NCI-H187 (cell line): Measurements from ENCODE around the gene SKAP2.
A peak's percentile ranks its signal among the peaks of the same experiment; 100 is the strongest.
"Not testable (repeated sequence)": the region's sequence is repeated elsewhere in the genome, so short reads cannot be mapped to it uniquely, and the experiment has no call there.

ENCODE experiments used
- DNase-seq, 2 experiments: peaks; one replicate each; lab custom pipeline; 2025; lab: John Stamatoyannopoulos, UW

Gene SKAP2

GRCh38 chr7:26857506-26858240 is 6.7 kb downstream of the SKAP2 start:
- DNase-seq: peak; percentile 62 to 67

DNA sequence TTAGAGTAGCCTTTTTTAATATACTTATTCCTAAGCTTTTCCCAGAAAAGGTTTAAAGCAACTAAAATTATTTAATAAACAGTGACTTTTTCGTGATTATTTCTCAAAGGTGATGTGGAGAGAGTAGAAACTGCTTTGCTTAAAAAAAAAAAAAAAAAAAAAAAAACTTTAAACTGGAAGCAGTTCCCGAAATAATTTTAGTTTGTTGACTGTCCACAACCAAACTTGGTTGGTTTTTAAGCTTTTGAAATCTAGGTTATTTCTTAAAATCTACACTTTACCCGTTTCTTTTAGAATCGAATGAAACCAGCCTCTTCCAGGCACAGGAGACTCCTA is 7.3 kb downstream of the SKAP2 start:
- DNase-seq: no peak

DNA sequence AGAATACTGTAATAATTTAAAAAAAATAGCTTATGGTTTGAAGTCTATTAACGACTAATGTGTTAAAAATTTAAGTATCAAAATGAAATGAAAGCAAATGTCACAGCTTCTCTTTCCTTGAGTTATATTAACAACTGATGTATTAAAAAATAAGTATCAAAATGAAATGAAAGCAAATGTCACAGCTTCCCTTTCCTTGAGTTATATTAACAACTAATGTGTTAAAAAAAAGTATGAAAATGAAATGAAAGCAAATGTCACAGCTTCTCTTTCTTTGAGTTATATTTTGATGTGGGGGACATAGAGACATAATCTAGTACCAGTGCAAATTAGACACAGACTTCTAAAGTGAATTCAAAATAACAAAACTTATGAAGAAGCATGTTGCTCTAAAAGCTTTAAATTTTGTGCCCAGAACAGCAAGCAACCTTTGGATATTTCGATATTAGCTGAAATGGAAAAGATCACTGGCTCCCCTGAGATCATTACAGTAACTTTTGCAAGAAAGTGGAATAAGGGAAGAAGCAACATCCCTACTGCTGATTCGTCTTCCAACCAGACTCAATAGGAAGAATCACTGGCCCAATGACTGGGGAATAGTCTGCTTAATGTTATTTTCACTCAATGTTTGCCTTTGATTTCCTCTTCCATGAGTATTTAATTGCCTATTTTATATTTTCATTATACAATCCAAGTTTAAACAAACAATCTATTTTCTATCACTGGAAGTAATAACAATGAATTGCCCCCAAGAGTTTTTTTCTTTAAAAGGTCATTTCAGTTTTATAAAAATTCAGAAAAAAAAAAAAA is 8.0 kb downstream of the SKAP2 start:
- DNase-seq: no peak

DNA sequence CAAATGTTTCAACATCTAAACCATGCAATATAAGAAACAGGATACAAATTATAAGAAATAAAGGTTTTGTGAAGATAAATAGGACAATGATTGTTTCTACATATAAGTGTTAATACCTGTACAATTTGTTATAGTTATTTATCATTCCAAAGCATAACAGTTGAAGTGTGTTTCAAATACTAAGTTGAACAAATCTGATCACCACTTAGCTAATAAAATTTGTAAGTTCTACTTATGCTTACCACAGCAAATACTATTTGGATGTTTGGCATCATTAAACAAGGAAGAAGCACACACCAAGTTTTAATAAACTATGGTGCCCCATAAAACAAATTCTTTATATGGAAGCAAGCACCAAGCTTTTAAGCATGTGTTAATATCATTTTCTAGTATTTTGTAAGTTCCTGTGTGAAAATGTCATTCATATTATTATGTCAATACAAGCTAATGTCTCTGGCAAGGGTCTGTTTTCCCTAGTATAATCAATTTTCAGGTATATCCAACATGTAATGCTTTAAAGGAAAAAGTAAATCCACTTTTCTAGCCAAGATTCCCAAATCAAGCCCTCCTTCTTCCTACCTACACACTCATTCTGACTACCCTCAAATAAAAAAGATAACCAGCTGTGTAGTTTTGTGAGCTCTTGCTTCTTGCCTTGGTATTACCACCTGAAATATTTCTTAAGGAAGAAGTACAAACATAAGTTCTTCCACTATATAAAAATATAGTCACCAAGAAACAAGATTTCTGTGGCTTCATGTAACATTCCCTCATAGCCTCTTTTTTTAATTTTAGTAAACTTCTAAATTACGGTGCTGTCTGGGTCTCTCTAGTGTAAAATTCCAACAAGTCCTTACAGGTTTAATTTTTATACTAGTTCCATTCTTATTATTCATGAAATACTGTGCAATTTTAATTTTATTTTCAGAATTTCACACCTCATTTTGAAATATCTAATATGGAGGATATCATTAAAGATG is 9.2 kb downstream of the SKAP2 start:
- DNase-seq: no peak

- peak in 1 of 2 experiments; percentile 41 for DNase-seq
Observed at GRCh38 chr7:26853788-26854393, 10.5 kb downstream of the SKAP2 start.

DNA sequence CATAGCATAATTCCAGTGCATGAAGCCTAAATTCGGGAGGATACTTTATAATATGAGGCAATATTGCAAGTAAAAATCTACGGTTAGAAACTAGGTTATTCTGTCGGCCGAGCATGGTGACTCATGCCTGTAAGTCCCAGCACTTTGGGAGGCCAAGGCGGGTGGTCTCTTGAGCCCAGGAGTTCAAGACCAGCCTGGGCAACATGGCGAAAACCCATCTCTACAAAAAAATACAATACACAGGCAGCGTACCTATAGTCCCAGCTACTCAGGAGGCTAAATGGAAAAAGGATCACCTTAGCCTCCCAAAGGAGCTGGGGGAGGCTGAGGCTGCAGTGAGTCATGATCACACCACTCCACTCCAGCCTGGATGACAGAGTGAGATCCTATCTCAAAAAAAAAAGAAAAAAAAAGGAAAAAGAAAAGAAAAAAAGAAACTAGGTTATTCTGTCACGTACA is 14.2 kb downstream of the SKAP2 start:
- no peak for DNase-seq

GRCh38 chr7:26843705-26844104 is 20.7 kb downstream of the SKAP2 start:
- no peak for DNase-seq

DNA sequence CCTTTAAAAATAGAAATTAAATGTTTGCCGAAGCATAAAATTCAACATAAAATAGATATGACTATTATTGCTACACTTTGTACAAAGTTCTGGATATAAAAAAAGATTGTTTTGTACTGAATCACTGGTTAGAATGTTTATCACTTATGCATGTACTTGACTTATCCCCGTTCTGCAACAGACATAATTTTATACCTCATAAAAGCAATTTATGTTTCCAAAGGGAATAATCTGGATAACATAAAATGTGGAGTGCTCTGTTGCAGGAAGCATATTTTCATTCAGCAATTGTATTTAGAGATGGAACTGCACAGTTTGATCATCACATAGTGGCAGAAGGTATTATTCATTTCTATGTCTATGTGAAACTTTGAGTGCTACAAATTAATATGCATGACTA is 21.5 kb downstream of the SKAP2 start:
- DNase-seq: no peak

GRCh38 chr7:26841003-26841739 is 23.2 kb downstream of the SKAP2 start:
- DNase-seq: no peak

- DNase-seq: not testable (repeated sequence)
Observed at GRCh38 chr7:26836793-26837192, 27.6 kb downstream of the SKAP2 start.

DNA sequence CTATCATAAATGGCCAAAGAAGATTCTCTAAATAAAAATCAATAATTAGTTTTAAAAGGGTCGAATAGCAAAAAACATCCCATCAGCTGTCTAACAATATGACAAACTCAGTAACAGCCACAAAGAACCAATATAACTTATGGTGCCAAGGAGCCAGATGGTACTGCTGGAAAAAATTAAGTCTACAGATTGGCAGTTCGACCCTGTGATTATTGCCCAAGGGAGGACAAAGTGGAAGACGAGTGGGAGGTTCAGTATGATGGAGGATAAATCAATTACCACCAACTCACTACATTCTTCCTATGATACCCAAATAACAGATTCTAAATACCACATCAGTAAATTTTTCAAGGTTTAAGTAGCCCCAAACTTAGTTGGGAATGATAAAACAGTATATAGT is 49.0 kb downstream of the SKAP2 start:
- no peak for DNase-seq

GRCh38 chr7:26813432-26813831 is 51.0 kb downstream of the SKAP2 start:
- DNase-seq: no peak

DNA sequence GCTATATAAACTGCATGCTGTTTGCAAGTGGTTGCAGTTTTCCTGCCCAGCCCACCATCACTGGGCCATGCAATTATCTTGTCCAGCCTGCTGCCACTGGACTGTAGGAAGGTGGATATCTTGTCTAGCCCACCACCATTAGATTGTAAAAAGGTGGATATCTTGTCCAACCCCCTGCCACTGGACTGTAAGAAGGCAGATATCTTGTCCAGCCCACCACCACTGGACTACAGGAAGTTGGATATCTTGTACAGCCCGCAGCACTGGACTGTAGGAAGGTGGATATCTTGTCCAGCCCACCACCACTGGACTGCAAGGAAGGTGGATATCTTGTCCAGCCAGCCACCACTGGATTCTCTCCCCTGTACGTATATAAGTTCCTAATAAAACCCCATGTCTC is 69.8 kb downstream of the SKAP2 start:
- DNase-seq: no peak

DNA sequence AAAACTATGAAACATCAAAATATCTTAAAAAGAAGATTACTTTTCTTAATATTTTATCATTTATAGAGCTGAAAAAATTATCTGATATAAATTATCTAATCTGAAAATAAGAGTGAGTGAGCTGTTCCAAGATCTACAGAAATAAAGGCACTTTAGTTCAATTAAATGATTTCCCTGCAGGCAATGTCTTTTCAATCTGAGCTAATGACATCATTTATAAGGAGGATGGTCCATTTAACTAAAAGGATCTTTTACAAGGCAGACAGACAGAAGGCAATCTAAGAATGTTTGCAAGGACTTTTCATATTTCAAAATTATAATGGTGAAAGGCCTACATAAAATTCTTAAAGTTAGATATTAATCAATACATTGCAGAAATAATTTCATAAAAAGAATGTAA is 71.8 kb downstream of the SKAP2 start:
- DNase-seq: no peak

DNA sequence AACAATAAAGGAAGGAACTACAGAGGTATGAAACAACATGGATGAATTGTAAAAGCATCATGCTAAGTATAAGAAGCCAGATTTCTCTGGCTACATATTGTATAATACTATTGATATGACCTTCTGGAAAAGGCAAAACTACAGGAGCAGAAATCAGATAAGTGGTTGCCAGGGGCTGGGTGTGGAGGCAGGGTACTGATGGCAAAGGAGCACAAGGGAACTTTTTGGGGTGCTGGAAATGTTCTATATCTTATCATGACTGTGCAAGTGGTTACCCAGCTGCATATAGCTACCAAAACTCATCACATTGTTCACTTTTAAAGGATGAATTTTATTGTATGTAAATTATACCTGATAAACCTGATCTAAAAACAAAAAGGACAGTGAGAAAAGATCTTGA is 72.4 kb downstream of the SKAP2 start:
- no peak for DNase-seq

DNA sequence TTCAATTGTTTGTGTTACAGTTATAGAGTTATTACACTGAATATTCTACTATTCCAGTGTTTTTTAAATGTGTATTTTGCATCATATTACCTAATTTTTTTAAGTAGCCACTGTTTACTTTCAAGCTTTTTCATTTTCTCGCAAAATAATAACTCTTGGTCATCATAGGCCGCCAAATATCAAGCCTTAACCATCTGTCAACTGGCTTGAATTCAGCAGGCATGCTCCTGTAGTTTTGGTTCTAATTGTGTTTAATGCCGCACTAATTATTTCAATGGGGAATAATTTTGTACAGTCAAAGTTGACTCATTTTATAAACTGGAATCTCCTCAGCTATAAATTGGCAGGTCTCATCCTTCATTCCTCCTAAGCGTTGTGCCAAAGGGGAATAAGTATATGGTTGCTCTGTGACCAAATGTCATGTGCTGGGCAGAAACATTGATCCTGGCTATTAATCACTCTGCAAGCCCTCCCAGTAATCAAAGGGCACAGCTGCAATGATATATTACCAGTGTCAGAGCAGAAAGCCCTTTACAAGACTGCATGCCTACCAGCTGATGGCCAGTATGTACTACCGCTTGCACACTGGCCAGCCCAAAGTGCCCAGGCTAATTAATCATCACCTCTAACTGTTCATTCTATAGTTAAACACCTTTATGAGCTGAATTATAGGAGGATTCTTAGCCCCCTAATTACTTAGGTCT is 74.8 kb downstream of the SKAP2 start:
- no peak for DNase-seq

DNA sequence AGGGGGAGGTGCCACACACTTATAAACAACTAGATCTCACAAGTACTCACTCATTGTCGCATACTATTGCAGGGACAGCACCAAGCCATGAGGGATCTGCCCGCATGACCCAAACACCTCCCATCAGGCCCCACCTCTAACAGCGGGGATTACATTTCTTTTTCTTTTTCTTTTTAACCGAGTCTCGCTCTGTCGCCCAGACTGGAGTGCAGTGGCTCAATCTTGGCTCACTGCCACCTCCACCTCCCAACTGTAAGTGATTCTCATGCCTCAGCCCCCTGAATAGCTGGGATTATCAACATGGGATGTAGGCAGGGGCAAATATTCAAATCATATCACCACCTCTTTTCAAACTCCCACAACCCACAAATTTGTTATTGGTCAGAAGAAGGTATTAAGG is 76.7 kb downstream of the SKAP2 start:
- DNase-seq: no peak

- no peak for DNase-seq
Observed at GRCh38 chr7:26784118-26784517, 80.3 kb downstream of the SKAP2 start.

GRCh38 chr7:26782501-26782900 is 81.9 kb downstream of the SKAP2 start:
- no peak for DNase-seq

DNA sequence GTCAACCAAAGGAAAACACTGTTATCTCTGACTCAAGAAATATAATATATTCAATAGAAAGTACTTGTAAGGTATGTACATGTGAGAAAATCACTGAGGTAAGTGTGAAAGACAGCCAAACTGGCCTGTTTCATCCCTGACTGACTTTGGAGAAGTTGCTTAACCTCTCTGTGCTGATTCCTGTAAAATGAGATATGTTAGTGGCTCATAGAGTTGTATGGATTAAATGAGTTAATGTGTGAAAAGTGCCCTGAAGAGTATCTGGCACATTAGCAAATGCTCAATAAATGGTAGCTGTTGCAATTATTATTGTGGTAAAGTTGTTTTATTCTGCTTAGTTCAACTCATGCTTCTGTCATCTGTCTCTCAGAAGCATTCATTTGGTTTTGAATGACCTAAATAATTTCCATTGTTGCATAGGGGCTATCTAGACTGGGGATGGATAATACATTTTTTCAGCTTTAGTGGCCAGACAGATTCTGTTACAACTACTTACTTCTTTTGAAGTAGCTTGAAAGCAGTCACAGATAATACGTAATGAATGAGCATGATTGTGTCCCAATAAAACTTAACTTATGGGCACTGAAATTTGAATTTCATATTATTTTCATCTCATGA is 84.3 kb downstream of the SKAP2 start:
- no peak for DNase-seq
